Neural progenitor cell (in vitro differentiated cells): Measurements from ENCODE around the gene ABCA1. TPM values are rescaled to one million over a fixed set of nuclear protein-coding genes. Genes with fewer than 3 reads are reported as not detected.

Source experiments
- DNase-seq: peaks from one replicate; pipeline ENCODE4 v3.0.0-alpha.2; 2016; ENCODE audit warnings: low spot score
- H2AFZ ChIP-seq: fragments of 200-600 bp; sonication (generic); replicated peaks from 2 replicates; pipeline ENCODE4 v1.6.1; 2016; ENCODE audit warnings: antibody characterized with exemption
- H3F3A ChIP-seq: fragments of 200-600 bp; sonication (generic); 2 replicates; pipeline ENCODE4 v1.6.1; 2016; ENCODE audit warnings: antibody characterized with exemption, low read depth
- H3K27ac ChIP-seq: fragments of 200-600 bp; sonication (generic); 2 replicates; pipeline ENCODE4 v1.5.1; 2016; ENCODE audit warnings: mild to moderate bottlenecking
- H3K27me3 ChIP-seq: fragments of 200-600 bp; sonication (generic); 2 replicates; pipeline ENCODE4 v1.6.1; 2016; ENCODE audit warnings: mild to moderate bottlenecking, moderate library complexity
- H3K36me3 ChIP-seq: fragments of 200-600 bp; sonication (generic); 2 replicates; pipeline ENCODE4 v1.5.1; 2016
- H3K4me1 ChIP-seq: fragments of 200-600 bp; sonication (generic); 2 replicates; pipeline ENCODE4 v1.6.1; 2016; ENCODE audit warnings: mixed run types
- H3K4me2 ChIP-seq: fragments of 200-600 bp; sonication (generic); 2 replicates; pipeline ENCODE4 v1.6.1; 2016
- H3K4me3 ChIP-seq: fragments of 200-600 bp; sonication (generic); 2 replicates; pipeline ENCODE4 v1.5.1; 2016
- H3K79me2 ChIP-seq: fragments of 200-600 bp; sonication (generic); 2 replicates; pipeline ENCODE4 v1.6.1; 2016; ENCODE audit warnings: low read depth
- H3K9ac ChIP-seq: fragments of 200-600 bp; sonication (generic); 2 replicates; pipeline ENCODE4 v1.6.1; 2016
- H3K9me3 ChIP-seq: fragments of 200-600 bp; sonication (generic); 2 replicates; pipeline ENCODE4 v1.5.1; 2016; ENCODE audit warnings: low read depth
- H4K20me1 ChIP-seq: fragments of 200-600 bp; sonication (generic); 2 replicates; pipeline ENCODE4 v1.6.1; 2016; ENCODE audit warnings: low read depth
- H3K27ac Mint-ChIP-seq: 3 replicates; pipeline ENCODE4 v1.8.0; 2021; ENCODE audit warnings: mixed read lengths
- H3K27me3 Mint-ChIP-seq: 2 replicates; pipeline ENCODE4 v1.8.0; 2022; ENCODE audit warnings: low read depth, mild to moderate bottlenecking, inconsistent platforms, moderate library complexity, mixed read lengths; ENCODE audit not compliant: insufficient read depth
- H3K36me3 Mint-ChIP-seq: 3 replicates; pipeline ENCODE4 v1.8.0; 2021; ENCODE audit warnings: mixed read lengths
- H3K4me1 Mint-ChIP-seq: 3 replicates; pipeline ENCODE4 v1.8.0; 2021; ENCODE audit warnings: mixed read lengths
- H3K4me3 Mint-ChIP-seq: 3 replicates; pipeline ENCODE4 v1.8.0; 2021; ENCODE audit warnings: mild to moderate bottlenecking, moderate library complexity, mixed read lengths
- H3K9me3 Mint-ChIP-seq: 3 replicates; pipeline ENCODE4 v1.8.0; 2020; ENCODE audit warnings: mixed read lengths
- EZH2 ChIP-seq: fragments of 200-600 bp; sonication (generic); IDR thresholded peaks from 2 replicates; pipeline ENCODE4 v1.6.1; 2017; ENCODE audit warnings: antibody characterized with exemption, mild to moderate bottlenecking, moderate library complexity
- EZH2phosphoT487 ChIP-seq: fragments of 200-600 bp; sonication (generic); IDR thresholded peaks from 2 replicates; pipeline ENCODE4 v1.6.1; 2017; ENCODE audit warnings: antibody characterized with exemption
- total RNA-seq: library from RNA; depleted of rRNA; stranded (reverse); fragments of >200 nt; gene quantifications from 2 replicates; pipeline ENCODE4 v1.2.3, GENCODE V29; 2015; ENCODE audit warnings: low replicate concordance
- TF ChIP-seq, protein P1 (sequence below): fragments of 200-600 bp; sonication (generic); IDR thresholded peaks from 2 replicates; pipeline ENCODE4 v1.5.1; 2017; ENCODE audit warnings: antibody characterized with exemption, mild to moderate bottlenecking

ABCA1 gene
- total RNA-seq, 1 donor from 2014 or later: 32.4 TPM

DNA sequence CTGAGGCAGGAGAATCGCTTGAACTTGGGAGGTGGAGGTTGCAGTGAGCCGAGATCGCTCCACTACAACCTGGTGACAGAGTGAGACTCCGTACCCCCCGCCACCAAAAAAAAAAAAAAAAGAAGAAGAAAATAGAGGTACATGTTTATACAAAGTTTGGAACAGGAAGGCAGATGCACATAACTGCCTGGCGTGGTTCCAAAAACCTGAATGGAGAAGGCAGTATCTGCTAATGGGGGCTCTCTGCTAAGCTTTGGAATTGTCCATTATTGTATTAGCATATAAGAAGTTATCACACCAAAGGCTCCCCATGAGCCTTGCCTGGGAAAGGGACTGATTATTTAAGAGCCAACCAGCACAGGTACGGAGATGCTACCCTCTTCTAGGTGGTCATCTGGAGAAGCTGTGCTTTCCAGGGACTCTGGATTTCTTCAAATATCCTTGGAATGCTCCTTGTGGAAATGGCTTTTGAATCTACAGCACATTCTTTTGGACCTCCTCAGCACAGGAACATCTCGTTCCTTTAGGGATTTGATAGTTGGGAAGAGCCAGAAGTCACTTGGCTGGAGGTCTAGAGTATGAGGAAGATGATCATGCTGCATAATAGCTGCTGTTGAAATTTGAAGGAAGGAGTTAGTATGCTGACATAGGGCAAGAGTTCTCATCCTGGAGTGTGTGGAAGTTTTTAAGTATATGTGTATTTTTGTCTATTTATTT, 42.5 kb upstream of the ABCA1 start:
- H3K9me3 Mint-ChIP-seq: no peaks in the 10 kb centered on the region

DNA sequence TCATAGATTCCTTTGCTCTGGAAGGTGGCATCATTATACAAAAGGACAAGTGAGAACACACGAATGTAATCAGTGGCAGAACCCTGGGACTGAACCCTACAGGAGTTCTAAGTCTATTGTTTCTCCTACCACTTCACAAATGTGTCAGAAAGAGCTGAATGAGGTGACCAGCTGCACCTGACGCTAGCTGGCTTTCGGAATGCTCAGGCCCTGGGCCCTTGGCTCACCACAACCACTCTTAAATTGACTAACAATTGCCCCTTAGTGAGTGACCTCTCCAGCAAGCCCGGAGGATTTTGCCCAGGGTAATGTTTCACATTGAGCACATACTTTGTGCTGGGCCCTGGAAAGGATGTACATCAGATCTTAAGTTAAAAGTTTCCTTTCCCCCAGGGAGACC, 41.2 kb upstream of the ABCA1 start:
- H3K27ac Mint-ChIP-seq: peak overlapping the region; percentile 98
- H3K36me3 ChIP-seq: no peaks in the 10 kb centered on the region
- no peak overlapping the region for H3K9ac ChIP-seq
- H3K9me3 ChIP-seq: no peaks in the 10 kb centered on the region
- H3K79me2 ChIP-seq: no peaks in the 10 kb centered on the region
- no peaks in the 10 kb centered on the region for H3K36me3 Mint-ChIP-seq
- H3K27me3 ChIP-seq: no peaks in the 10 kb centered on the region
- peak overlapping the region; percentile 95 for H3K4me3 Mint-ChIP-seq
- peak overlapping the region; percentile 32 for H3K27ac ChIP-seq
- H3K4me1 Mint-ChIP-seq: peaks cover 16% of the 10 kb centered on the region
- no peaks in the 10 kb centered on the region for H3K9me3 Mint-ChIP-seq
- H3K27me3 Mint-ChIP-seq: peaks cover 9% of the 10 kb centered on the region
- H3F3A ChIP-seq: peaks cover 22% of the 10 kb centered on the region
- DNase-seq: peak; percentile 53
- H4K20me1 ChIP-seq: no peaks in the 10 kb centered on the region
- H3K4me3 ChIP-seq: peak overlapping the region; percentile 84
- TF ChIP-seq EZH2 (no peak), EZH2phosphoT487 (no peak)
- TF ChIP-seq, protein P1, sequence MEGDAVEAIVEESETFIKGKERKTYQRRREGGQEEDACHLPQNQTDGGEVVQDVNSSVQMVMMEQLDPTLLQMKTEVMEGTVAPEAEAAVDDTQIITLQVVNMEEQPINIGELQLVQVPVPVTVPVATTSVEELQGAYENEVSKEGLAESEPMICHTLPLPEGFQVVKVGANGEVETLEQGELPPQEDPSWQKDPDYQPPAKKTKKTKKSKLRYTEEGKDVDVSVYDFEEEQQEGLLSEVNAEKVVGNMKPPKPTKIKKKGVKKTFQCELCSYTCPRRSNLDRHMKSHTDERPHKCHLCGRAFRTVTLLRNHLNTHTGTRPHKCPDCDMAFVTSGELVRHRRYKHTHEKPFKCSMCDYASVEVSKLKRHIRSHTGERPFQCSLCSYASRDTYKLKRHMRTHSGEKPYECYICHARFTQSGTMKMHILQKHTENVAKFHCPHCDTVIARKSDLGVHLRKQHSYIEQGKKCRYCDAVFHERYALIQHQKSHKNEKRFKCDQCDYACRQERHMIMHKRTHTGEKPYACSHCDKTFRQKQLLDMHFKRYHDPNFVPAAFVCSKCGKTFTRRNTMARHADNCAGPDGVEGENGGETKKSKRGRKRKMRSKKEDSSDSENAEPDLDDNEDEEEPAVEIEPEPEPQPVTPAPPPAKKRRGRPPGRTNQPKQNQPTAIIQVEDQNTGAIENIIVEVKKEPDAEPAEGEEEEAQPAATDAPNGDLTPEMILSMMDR: no peak
- peak overlapping the region; percentile 82 for H3K4me2 ChIP-seq
- H2AFZ ChIP-seq: no peak overlapping the region
- H3K4me1 ChIP-seq: peaks cover 8% of the 10 kb centered on the region

More for the DNA sequence above, 42.5 kb upstream of the ABCA1 start:
- Histone ChIP-seq H3K36me3 (no peaks in the 10 kb centered on the region), H4K20me1 (no peaks in the 10 kb centered on the region), H3K9me3 (no peaks in the 10 kb centered on the region), H2AFZ (no peak overlapping the region), H3K4me1 (peaks cover 8% of the 10 kb centered on the region), H3K27me3 (no peaks in the 10 kb centered on the region), H3K9ac (no peak overlapping the region), H3K4me2 (no peak overlapping the region), H3F3A (peaks cover 22% of the 10 kb centered on the region), H3K27ac (no peak overlapping the region), H3K79me2 (no peaks in the 10 kb centered on the region), H3K4me3 (no peak overlapping the region)
- Mint-ChIP-seq H3K27ac (no peak overlapping the region), H3K36me3 (no peaks in the 10 kb centered on the region), H3K4me1 (peaks cover 16% of the 10 kb centered on the region), H3K4me3 (no peak overlapping the region), H3K27me3 (peaks cover 6% of the 10 kb centered on the region)
- no peak for TF ChIP-seq EZH2
- no peak for DNase-seq

DNA sequence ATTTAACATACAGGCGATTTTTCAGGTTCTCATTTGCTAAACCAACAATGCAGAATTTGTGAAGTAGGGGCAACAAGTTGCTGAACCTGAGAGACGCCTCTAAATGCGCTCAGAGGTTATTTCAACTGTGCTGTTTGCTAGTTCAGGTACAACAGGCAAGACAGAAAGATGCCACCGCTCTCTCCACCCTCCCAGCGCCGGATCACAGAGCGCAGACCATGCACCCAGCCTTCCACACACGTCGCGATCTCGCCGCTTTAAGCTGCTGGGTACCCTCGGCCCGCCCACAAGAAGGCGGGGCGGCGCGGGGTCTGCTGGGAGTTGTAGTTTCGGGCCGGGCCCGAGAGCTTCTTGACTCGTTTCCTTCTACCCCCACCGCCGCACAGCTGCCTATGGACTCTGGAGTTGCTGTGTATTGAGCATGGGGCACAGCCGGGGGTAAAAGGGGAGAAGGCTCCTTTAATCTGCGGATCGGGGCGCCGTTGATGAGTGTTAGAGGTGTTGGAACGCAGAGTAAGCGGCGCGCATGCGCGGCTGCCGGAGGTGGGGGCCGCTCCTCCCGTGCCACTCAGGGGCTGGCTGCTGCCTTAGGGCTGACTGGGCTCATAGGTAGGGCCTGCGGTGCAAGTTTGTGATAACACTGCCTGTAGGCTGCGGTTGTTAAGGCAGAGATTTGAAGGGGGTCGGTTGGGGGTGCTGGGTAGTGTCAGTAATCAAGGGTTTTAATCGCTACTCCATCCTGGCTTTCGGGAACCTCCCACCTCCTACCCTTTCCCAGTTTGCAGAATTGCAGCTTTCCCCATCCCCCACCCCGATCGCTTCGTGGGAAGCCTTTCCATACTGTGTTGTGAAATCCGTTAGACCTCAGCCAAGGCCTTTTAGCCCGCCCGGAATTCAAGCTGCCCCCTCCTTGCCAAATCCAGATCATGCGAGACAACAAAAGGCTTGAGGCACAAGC, 40.3 kb upstream of the ABCA1 start:
- no peaks in the 10 kb centered on the region for H3K79me2 ChIP-seq
- peak overlapping the region; percentile 82 for H3K4me2 ChIP-seq
- peak overlapping the region; percentile 32 for H3K27ac ChIP-seq
- no peaks in the 10 kb centered on the region for H3K36me3 Mint-ChIP-seq
- H3K4me3 Mint-ChIP-seq: peak overlapping the region; percentile 95
- peak overlapping the region; percentile 45 for H3K9ac ChIP-seq
- no peak for TF ChIP-seq EZH2phosphoT487
- TF ChIP-seq EZH2: no peak
- TF ChIP-seq, protein P1: no peak
- peaks cover 8% of the 10 kb centered on the region for H3K4me1 ChIP-seq
- H3K27me3 ChIP-seq: no peaks in the 10 kb centered on the region
- H3K9me3 Mint-ChIP-seq: no peaks in the 10 kb centered on the region
- no peaks in the 10 kb centered on the region for H4K20me1 ChIP-seq
- peak; percentile 93 for DNase-seq
- H3K4me1 Mint-ChIP-seq: peaks cover 16% of the 10 kb centered on the region
- H3K27me3 Mint-ChIP-seq: peaks cover 9% of the 10 kb centered on the region
- peaks cover 22% of the 10 kb centered on the region for H3F3A ChIP-seq
- H3K36me3 ChIP-seq: no peaks in the 10 kb centered on the region
- peak overlapping the region; percentile 100 for H2AFZ ChIP-seq
- H3K4me3 ChIP-seq: peak overlapping the region; percentile 84
- no peaks in the 10 kb centered on the region for H3K9me3 ChIP-seq
- peak overlapping the region; percentile 98 for H3K27ac Mint-ChIP-seq
